NCI-H146 (cell line): ENCODE measurements around the gene POC1B.

Source experiments
- DNase-seq: peaks from one replicate; lab custom pipeline; 2025; lab: John Stamatoyannopoulos, UW

Gene POC1B

DNA sequence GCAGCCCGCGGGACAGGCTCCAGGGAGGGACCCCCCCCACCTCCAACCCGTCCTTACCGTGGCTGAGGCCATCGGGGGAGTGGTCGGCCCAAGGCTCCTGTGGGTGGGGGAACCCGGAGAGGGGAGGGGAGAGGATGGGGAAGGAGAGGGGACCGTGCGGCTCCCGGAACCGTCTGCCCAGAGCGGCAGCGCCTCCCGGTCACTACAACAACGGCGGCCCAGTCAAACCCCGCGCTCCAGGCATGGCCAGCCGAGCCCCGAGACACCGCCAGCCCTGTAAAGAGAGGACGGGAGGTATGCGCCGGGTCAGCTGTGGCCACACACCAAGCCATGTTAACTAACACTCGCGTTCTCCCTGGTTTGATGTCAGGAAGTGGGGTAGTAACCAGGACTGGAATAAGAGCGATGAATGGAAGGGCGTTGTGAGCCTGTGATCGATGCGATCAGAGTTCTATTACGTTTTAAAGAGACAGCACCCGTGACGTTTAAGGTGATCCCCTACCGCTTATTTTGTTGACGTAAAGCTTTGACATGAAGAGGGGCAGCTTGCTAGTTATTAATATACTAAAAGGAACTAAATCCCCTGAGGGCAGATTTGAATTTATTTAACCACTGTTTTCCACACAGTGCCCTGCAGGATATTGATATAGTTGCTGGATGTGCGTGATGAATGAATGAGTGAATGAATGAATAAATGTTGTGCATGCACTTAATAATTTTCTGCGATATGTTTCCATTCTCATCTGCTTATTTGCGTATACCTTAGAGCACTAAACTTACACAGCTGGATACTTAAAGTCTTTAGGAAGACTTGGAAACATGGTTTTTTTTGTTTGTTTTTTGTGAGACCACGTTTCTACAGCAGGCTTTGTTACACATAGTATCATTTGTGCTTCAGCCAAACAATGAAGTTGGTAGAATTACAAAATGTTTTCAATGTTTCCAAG, at the start of gene POC1B:
POC1B (minus strand) TSS at position 224 of the 947 bp plus-strand sequence; CDS start at position 72, 152 bp downstream.
- DNase-seq, result peak; percentile 87

DNA sequence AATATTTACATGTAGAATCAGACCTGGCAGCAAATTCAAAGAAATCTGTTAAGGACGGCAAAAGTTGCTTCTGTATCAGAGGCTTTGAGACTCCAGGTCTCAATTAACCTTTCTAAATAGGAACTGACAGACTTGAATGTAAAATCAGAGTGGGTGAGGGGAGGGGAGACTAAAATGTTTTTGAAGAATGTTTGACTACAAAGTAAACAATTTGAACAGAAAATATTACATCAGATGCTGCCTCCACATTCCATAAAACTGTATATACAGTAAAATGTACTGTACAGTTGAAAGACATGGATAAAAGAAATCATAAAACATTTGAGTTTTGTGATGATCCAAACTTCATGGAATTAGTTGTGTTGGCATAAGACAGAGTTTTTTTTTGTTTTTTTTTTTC, 49.5 kb upstream of the POC1B start:
- DNase-seq, result no peak

DNA sequence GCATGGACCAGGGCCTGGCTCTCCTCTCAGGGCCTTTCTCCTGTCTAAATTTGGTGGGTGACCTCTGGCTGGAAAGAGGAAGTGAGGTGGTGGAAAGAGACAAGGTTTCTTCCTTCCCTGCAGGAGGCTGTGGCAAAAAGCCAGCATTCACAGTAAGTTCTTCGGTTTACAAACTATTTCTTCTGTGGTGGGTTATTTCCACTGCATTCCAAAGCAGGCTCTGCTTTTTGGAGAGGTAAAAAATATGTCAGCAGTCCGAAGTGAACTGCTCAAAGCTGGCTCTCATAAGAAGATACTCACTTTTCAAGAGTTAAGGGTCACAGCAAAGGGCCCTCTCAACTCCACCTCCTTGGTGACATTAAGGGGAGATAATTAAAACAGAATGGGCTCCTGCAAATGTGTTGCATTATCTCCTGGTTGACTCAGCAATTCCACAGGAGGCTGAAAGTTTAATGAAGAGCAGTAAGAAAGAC, 48.9 kb upstream of the POC1B start:
- DNase-seq, result no peak

DNA sequence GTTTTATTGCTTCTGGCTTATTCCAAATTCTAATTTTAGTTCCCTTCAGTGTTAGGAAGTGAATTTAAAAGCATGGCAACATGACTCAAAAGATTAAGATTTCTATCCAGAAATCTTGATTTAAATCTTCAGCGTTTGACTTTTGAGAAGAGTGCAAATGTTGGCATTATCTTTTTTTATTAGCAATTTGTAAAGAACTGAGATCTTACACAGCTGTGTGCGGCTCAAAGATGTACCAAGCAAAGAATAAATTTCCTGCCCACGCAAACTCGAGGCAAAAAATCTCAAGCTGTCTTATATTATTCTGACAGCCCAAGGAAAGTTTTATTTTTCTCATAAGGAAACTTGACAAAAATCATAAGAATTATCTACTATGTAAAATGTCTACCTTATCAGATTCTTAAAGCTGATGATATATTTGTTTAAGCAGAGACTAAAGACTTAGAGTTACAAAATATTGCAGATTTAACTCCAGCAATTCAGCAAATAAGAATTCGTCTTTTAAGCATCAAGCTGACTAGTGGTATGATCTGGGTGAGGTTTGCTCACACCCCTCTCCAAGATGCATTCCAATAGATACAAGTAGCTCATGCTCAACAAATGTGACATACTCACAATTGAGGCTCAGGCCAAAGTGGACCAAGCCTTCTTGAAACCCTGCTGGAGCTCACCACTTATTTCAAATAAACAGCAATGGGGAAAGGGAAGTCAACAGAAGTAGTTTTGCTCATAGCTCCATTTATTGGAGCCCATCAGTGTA, 47.4 kb upstream of the POC1B start:
- no peak for DNase-seq

DNA sequence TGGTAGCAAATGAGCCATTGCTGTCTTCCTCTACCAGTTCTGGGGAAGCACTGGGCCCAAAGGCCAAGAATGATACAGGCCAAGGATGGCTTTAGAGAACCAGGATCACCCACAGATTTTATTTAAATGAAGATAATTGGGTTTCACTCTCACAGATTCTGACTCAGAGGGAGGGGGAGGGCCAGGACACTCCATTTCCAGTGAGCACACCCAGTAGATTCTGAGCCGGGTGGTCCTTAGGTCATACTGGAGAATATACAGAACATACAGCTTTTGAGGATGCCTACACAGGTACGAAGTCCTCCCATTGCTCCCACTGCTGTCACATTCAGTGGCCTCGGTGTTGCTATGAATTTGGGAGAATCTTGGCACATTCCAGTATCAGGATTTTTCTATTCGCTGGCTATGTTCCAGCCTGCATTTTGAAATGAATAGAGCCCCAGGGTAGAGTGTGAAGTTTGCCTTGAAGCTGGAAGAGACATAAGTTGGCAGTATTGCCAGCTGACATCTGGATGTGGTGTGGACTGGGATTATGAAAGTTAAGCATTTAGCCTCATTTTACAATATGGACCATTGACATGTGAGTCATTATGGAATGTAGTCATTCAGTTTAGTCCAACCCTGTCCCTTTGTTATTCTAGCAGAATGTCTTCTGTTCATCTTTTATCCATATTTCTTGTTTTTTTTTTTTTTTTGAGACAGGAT, 45.8 kb upstream of the POC1B start:
- DNase-seq, result no peak

DNA sequence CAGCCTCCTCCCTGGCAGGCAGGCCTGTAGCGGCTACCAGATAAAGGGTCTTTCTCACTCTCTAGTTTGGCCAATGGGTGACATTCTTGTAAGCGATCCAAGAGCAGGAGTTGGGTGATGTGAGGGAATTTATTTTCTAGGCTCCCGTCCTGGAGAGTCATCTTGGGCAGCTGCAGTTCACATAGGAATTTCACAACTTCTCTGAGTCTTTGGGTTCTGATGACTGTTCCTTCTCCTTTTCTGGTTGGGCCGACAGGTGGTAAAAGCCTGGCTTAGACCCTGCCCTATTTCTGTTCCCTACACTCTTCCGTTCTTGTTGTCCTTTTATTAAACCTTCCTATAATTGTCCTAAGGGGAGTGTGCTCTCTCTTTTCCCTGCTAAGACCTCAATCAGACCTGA, 42.6 kb upstream of the POC1B start:
- DNase-seq, result no peak

DNA sequence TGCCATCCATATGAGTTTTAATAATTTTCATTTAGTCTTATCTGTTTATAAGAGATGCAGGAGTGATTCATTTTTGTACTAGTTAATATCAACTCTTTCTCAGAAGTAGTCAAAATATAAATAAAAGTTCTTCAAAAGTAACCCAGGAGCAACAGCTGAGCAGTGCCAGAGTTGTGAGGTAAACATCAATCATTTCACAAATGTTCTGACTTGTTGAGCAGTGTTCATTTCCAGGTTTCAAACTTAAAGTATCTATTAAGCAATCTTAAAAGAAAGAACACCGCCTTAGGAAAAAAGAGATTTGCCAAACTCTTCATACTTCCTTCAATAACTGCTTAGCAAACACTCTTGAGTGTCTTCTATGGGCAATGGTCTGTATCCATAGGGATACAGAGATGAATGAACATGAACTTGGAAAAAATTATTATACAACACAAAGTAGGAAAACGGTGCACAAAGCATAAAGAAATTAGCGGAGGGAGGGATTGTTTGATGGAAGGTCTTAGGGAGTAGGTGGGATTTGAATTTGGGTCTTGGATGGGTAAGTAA, 41.9 kb upstream of the POC1B start:
- no peak for DNase-seq

DNA sequence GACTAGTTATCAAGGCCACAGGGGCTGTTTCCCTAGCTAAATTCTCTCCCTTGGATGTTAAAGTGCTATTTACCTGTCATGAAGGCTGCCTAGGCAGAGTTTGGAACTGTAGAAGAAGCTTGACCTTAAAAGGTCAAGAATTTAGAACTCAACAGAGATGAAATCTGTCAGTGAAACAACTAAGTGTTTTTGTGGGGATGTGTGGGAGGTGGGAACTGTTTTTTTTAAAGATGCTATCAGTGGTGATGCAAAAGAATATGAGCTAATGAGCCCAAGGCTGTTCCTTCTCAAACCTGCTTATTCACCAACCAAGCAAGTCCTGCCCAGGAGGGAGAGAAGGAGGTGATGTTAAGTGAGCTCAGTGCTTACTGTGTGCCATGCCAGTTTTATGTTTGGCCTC, 40.8 kb upstream of the POC1B start:
- DNase-seq, result no peak

DNA sequence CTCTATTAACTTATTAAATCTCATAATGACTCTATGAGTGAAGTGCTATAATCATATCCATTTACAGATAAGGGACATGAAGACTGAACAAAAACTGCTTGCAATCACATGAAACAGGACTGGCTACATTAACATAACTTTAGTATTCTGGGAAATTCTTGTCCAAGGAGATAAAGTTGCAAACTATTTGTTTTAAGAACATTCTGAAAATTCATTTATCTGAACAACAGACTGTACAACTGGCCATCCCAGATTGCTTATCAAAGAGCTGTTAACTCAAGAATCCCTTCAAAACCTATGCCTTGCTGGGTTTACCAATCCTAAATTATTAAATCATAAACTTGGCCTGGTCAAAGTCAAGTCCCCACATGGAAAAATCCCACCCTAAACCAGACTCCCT, 39.2 kb upstream of the POC1B start:
- DNase-seq, result no peak

DNA sequence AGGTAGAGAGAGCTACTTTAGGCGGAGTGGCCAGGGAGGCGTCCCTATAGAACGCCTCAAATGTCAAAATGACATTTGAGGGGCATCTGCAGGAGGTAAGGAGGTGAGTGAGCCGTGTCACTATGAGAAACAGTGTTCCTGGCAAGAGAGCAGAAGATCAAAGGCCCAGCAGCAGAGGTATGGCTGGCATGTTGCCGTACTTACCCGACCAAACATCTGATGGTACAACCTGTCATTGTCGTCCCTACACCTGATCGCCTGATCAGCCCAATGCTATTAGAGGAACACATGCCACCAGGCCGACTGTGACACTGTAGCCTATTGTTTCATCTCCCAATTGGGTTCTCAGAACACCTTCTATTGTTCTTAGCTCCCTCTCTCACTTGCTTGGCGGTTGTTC, 33.9 kb upstream of the POC1B start:
- DNase-seq, result no peak

DNA sequence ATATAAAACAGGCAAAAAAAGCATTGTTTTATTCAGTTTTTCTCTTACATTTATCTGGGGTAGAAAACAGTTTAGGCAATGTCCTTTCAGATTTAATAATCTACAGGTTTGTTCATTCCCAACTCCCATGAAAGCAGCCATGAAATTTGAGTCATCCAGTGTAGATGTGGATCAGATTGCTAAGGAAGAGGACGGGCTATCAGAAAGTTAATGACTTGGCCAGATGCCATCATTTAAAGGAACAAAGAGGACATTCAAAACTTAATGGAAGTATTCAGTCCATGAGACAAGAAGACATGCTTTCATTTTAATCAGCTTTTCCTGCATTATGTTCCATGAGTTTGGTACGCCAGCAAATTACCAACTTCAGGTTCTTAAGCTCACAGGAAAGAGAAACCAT, 31.1 kb upstream of the POC1B start:
- no peak for DNase-seq

DNA sequence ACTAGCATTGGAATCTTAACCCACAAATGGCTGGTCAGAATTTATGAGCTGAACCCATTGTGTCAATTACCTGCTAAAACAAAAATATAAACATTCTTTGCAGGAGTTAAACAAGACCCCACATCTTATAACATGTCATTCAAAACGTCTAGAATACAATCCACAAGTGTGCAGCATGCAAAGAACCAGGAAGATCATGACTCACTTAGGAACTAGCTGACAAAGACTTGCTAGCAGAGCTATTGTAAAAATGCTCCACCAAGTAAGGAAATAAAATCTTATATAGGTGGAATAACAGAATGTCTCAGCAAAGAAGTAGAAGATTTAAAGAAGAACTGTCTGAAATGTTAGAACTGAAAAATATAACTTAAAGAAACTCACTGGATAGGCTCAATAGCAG, 26.5 kb upstream of the POC1B start:
- no peak for DNase-seq

DNA sequence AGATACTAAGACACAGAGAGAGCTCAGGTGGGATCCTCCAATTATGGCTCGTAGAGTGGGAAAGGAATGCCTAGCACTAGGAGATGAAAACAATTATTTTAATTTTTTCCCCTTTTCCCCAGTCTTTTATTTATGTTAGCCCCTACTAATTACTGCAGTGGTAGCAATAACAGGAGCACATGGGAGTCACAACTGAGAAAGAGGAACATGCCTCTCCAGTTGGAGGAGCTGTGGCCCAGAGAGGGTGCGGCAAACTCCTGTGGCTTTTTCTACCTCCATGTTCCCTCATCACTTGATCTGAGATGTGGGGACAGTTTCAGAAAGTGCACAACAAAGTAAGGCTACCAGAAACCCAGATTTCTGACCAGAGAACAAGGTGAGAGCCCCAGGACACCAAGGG, 25.9 kb upstream of the POC1B start:
- DNase-seq, result no peak

DNA sequence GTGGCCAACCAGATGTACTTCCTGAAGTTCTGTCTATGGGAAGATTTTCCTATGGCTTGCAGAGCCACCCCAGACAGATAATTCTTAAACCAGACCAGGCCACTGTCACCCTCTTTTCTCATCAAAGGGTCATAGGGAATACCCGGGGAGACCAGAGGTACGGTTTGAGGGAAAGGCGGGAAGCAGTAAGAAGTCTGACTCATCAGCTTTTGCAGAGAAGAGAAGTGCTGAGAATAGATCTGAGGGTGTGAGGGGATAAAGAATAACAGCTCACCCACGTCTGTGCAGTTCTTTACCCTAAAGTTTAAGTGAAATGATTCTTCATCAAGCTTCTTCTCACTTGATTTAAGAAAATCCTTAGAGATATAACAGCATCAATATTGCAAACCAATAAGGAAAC, 21.3 kb upstream of the POC1B start:
- no peak for DNase-seq

DNA sequence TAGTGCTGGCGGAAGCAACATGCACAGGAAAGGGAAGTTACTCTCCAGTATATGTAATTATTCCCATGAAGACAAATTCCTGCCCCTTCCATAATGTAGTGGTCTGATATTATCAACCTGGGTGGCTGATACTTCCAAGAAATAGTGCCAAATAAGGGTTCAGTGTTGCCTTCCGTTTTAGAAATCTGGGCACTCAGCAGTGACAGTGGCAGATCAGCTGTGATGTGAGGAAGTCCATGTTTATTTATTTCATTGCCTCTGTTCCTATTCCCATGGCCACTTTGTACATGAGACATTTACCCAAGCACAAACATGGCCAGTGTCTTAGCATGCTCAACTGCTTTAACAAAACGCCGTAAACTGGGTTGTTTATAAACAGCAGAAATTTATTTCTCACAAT, 20.3 kb upstream of the POC1B start:
- DNase-seq, result no peak

DNA sequence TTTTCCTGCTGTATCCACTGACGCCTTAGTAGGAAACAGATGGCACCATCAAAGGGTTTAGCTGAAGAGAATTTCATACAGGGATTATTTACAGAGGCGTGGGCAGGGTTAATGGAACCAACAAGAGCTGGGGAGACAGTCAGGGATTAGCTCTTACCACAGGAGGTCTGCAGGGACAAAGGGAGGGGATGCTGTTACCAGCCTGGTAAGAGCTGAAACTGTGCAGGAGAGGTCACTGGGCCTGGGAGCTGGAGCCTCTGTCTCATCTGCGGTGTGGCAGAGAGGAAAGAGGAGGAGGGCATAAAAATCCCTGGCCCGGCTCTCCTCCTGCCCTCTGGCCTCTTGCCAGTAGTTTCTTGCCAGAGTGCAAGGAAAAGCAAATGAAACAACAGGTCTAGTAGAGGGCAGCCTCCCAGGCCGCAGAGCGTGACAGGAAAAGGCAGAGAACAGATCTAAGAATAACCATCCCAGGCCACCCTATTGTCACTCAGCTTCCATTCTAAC, 18.9 kb upstream of the POC1B start:
- peak; percentile 60 for DNase-seq

DNA sequence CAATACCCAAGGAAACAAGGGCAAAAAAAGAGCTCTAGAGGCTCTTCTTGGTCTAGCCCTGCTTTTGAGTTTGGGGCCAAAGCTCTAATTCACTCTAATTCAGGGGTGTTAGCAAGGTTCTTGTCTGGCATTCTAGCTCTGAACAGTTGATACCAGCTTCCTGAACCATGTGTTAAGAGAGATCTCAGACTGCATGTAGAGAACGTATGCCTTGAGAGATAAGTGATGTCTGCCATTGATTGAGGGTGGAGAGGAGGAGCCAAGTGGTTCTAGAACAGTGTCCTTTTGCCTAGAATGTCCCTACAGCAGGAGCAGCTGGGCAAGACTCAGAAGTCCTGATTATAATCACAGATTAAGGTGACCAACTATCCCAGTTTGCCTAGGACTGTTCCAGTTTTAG, 18.2 kb upstream of the POC1B start:
- DNase-seq, result no peak

DNA sequence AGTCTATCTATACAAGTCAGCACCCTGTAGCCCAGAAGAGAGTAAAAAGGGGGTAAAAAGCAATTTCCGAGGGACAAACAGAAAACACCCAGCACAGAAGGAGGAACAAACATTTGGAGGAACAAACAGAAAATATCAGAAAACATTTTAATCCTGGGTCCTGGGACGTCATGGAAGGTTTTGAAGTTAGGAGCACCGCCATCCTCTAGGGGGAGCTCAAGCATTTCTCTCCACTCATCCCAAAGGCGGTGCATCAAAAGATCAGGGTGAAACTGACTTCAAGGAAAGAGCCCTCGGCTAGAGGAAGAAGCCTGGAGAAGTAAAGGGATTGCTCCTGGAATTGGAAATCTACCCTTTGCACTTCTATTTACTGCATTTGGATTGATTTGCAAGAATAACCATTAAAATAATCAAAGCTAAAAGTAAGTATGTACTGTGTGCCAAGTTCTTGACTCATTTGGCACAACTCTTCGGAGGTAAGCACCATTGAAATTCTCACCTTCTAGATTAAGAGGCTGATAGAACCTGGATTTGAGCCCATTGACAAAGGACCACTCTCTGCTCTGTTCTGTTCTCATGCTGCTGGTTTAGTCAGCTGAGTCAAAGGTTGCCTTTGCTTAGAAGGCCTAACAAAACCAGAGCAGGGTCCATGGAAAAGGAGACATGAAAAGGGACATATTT, 17.2 kb upstream of the POC1B start:
- peak; percentile 70 for DNase-seq

DNA sequence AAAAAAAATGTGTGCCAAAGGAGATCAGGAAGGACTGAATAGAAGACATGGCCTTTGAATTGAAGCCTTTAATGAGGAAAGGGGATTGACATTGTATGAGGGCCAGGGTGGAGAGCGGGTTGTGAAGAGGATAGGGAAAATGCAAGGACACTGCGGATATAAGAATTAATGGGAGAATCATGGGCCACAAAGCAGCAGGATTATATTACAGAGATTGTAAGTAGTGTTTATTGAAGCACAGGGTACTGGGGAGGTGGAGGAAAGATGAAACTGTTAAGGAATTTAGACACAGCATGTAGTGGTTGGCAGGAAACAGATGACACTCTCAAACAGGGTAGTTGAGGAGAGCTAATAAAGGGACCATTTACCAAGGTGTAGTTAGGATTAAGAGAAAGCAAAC, 16.4 kb upstream of the POC1B start:
- DNase-seq, result no peak

DNA sequence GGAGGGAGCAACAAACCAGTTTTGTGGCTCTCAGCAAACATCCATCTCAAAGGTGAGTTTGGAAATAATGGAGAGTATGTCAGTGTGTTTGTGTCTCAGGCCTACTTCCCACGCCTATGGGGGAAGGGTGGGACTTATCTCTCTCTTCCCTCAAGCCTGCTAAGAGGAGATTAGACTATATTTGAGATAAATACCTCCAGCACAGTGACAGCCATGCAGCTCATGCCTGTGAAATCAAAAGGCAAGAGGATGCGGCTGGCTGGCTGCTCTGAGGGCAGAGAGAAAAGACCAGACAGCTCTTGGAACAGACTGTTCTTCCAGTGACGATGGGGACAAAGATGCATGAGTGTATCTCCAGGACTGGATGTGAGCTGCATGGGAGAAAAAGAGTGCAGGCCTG, 14.7 kb upstream of the POC1B start:
- no peak for DNase-seq

DNA sequence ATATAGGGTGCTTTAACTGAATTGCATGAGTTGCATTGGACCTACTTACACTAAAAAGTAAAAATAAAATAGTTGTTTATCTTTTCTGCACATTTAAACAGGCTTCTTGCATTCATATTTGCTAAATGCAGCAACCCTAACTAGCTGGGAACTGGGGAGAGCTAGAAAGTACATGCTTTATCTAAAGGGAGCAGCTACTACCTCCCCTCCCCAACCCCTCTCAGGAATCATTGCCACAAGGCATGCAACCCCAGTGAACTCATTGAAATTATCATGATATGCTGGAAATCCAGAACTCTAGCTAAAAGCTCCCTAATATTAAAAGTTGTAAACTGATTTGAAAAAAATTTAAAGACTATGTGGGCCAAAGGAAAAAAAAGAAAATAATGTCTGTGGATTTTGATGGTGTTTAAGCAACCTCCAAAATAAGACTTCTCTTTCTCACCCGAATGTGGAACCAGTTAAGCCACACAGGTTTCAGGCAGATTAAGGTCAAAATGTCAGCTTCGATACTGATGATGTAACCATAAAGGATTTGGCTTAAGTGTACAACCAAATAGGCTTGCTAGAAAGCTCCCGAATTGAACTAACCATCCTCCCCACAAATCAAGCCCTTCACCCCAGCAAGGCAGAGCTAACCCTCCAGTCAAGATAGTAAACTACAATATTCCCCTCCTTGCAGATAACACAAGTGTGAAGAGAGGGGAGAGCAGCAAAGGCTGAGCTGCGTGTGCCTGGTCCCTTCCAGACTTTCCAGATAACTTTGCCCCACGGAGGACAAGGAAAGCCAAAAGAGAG, 13.8 kb upstream of the POC1B start:
- no peak for DNase-seq
